Sigmoid colon (tissue), 4 donors: ENCODE measurements around the gene IL1RAPL1.
A peak's percentile ranks its signal among the peaks of the same experiment; 100 is the strongest.

Experiments used
- CTCF ChIP-seq, 4 experiments: fragments of 450-650 bp in 3 of 4; fragments of 200-600 bp in 1 of 4; IDR thresholded peaks; one replicate each; pipeline ENCODE4 v1.5.1; 2016 to 2019; ENCODE audit warnings: antibody characterized with exemption in 4 of 4, mild to moderate bottlenecking in 3 of 4, moderate library complexity in 2 of 4
- EP300 ChIP-seq, 4 donors: sonication (generic); formaldehyde crosslinking; IDR thresholded peaks; one replicate each; pipeline ENCODE4 v1.6.1; 2017; ENCODE audit warnings: antibody characterized with exemption in 4 of 4
- POLR2A ChIP-seq, 2 donors: fragments of 450-650 bp; IDR thresholded peaks; one replicate each; pipeline ENCODE4 v1.6.1; 2016; ENCODE audit warnings: antibody characterized with exemption in 2 of 2, mild to moderate bottlenecking in 2 of 2, moderate library complexity in 2 of 2
- POLR2AphosphoS5 ChIP-seq, 4 donors: sonication (generic); formaldehyde crosslinking; IDR thresholded peaks; one replicate each; pipeline ENCODE4 v1.6.1; 2017; ENCODE audit warnings: antibody characterized with exemption in 4 of 4

GRCh38 chrX:28997706-28998463, 410.6 kb downstream of the IL1RAPL1 start:
- TF ChIP-seq CTCF (IDR thresholded peaks at IDR 0.05) (no peak), POLR2A (IDR thresholded peaks at IDR 0.05) (no peak), EP300 (IDR thresholded peaks at IDR 0.05) (no peak), POLR2AphosphoS5 (IDR thresholded peaks at IDR 0.05) (peak in 1 of 4 donors; percentile 32)
